Kidney tubule cell (primary cell): ENCODE data around the gene SPDYE2B.
"Not testable (repeated sequence)": the region's sequence is repeated elsewhere in the genome, so short reads cannot be mapped to it uniquely, and the experiment has no call there.

ENCODE experiments used
- DNase-seq: peaks from one replicate; pipeline ENCODE4 v3.0.0-alpha.2; 2018; ENCODE audit warnings: low spot score

SPDYE2B gene

GRCh38 chr7:102698962-102699750, 49.0 kb downstream of the SPDYE2B start:
- DNase-seq, result not testable (repeated sequence)
